Measurements from ENCODE around the gene TNFSF12. TPM values are rescaled to one million over a fixed set of nuclear protein-coding genes. Genes with fewer than 3 reads are reported as not detected.
"Not testable (repeated sequence)": the region's sequence is repeated elsewhere in the genome, so short reads cannot be mapped to it uniquely, and the experiment has no call there.

TNFSF12 gene
- total and polyA plus RNA-seq, 3 donors from 2014 or later, result 17.0 to 21.5 (median 20.6) TPM

- peaks cover 2% of the 10 kb centered on the region for H3K4me1 ChIP-seq
- H3K27me3 ChIP-seq, result no peaks in the 10 kb centered on the region
- TF ChIP-seq CTCF (IDR thresholded peaks at IDR 0.05) (no peak), POLR2A (IDR thresholded peaks at IDR 0.05) (no peak)
- 88 to 92% methylated on average over 5 of the region's 5 CpGs for WGBS, 2 donors
- H3K36me3 ChIP-seq (ENCODE audit: low read depth, missing control alignments), result no peaks in the 10 kb centered on the region
- H3K27ac ChIP-seq, result no peak overlapping the region
- DNase-seq, result no peak
- no peak overlapping the region for H3K4me3 ChIP-seq
- no peaks in the 10 kb centered on the region for H3K9me3 ChIP-seq
- intact Hi-C loops (cut with DNase I; ENCODE audit: low total_unique reads), result no loop called here
Observed at GRCh38 chr17:7591596-7591995, 42.7 kb downstream of the TNFSF12 start.

GRCh38 chr17:7592422-7593021 lies 43.7 kb downstream of the TNFSF12 start:
- no peak overlapping the region for H3K4me3 ChIP-seq
- WGBS, 2 donors, result 93 to 95% methylated on average over 23 of the region's 23 CpGs
- intact Hi-C loops (cut with DNase I; ENCODE audit: low total_unique reads), result no loop called here

GRCh38 chr17:7593296-7593695 lies 44.4 kb downstream of the TNFSF12 start:
- intact Hi-C loops (cut with DNase I; ENCODE audit: low total_unique reads), result no loop called here
- H3K27me3 ChIP-seq, result no peaks in the 10 kb centered on the region
- TF ChIP-seq POLR2A (IDR thresholded peaks at IDR 0.05), result no peak
- TF ChIP-seq CTCF (IDR thresholded peaks at IDR 0.05), result no peak
- no peak overlapping the region for H3K4me3 ChIP-seq
- H3K4me1 ChIP-seq, result peaks cover 2% of the 10 kb centered on the region
- H3K27ac ChIP-seq, result no peak overlapping the region
- WGBS, 2 donors, result 85 to 86% methylated on average over 12 of the region's 12 CpGs
- H3K9me3 ChIP-seq, result no peaks in the 10 kb centered on the region
- H3K36me3 ChIP-seq (ENCODE audit: low read depth, missing control alignments), result no peaks in the 10 kb centered on the region
- DNase-seq, result no peak

More at GRCh38 chr17:7592422-7593021, 43.7 kb downstream of the TNFSF12 start:
- Histone ChIP-seq H3K4me1 (peaks cover 2% of the 10 kb centered on the region), H3K27ac (no peak overlapping the region), H3K9me3 (no peaks in the 10 kb centered on the region), H3K36me3 (ENCODE audit: low read depth, missing control alignments) (no peaks in the 10 kb centered on the region), H3K27me3 (no peaks in the 10 kb centered on the region)
- no peak for DNase-seq
- no peak for TF ChIP-seq POLR2A (IDR thresholded peaks at IDR 0.05)
- no peak for TF ChIP-seq CTCF (IDR thresholded peaks at IDR 0.05)

GRCh38 chr17:7597561-7597960 lies 48.7 kb downstream of the TNFSF12 start:
- WGBS, 2 donors, result 71 to 88% methylated on average over 5 of the region's 5 CpGs
- H3K9me3 ChIP-seq; H3K36me3 ChIP-seq (ENCODE audit: low read depth, missing control alignments); intact Hi-C loops (cut with DNase I; ENCODE audit: low total_unique reads); DNase-seq; H3K4me1 ChIP-seq; H3K4me3 ChIP-seq; H3K27ac ChIP-seq; H3K27me3 ChIP-seq: not testable (repeated sequence)

- Histone ChIP-seq H3K4me3 (no peak overlapping the region), H3K9me3 (no peaks in the 10 kb centered on the region), H3K27ac (no peak overlapping the region), H3K4me1 (no peaks in the 10 kb centered on the region), H3K27me3 (no peaks in the 10 kb centered on the region), H3K36me3 (ENCODE audit: low read depth, missing control alignments) (no peaks in the 10 kb centered on the region)
- no peak for DNase-seq
- WGBS, 2 donors, result 74 to 80% methylated on average over 4 of the region's 4 CpGs
- intact Hi-C loops (cut with DNase I; ENCODE audit: low total_unique reads), result no loop called here
- TF ChIP-seq CTCF (IDR thresholded peaks at IDR 0.05) (no peak), POLR2A (IDR thresholded peaks at IDR 0.05) (no peak)
Observed at GRCh38 chr17:7606280-7606679, 57.4 kb downstream of the TNFSF12 start.

Small RNA genes within 50 kb of the gene (small RNA-seq; reads per million reads assigned to genes)
- gene CD68, result 0 reads per million in 2 donors
- gene RF00019, result 0 reads per million in 2 donors
- gene SNORA48, result 0 reads per million in 2 donors
- 0 reads per million in 2 donors for gene SNORD10

Other genes starting within 250 kb of the TNFSF12 start
Only the 30 nearest of the 32 such genes appear.
- gene NEURL4, start 219.7 kb upstream of the TNFSF12 start, total RNA-seq, result 10 to 100 TPM; 34.5 to 50.6 TPM
- gene NEURL4, start 219.7 kb upstream of the TNFSF12 start, polyA plus RNA-seq (ENCODE audit: insufficient read depth, low read depth, low replicate concordance), result 38.3 TPM
- 100 to 1,000 TPM in 1 of 2 donors, 10 to 100 TPM in 1; 12.6 to 140 TPM for gene ACAP1, start 212.5 kb upstream of the TNFSF12 start, total RNA-seq
- gene ACAP1, start 212.5 kb upstream of the TNFSF12 start, polyA plus RNA-seq (ENCODE audit: insufficient read depth, low read depth, low replicate concordance), result 95.2 TPM
- 1 to 10 TPM; 4.8 to 5.0 TPM for gene KCTD11, start 196.9 kb upstream of the TNFSF12 start, total RNA-seq
- gene KCTD11, start 196.9 kb upstream of the TNFSF12 start, polyA plus RNA-seq (ENCODE audit: insufficient read depth, low read depth, low replicate concordance), result 6.8 TPM
- gene TMEM95, start 193.9 kb upstream of the TNFSF12 start, total RNA-seq, result 1 to 10 TPM; 2.8 to 6.6 TPM
- gene TMEM95, start 193.9 kb upstream of the TNFSF12 start, polyA plus RNA-seq (ENCODE audit: insufficient read depth, low read depth, low replicate concordance), result 9.9 TPM
- 1 to 10 TPM; 3.7 to 6.8 TPM for gene TNK1, start 168.0 kb upstream of the TNFSF12 start, total RNA-seq
- gene TNK1, start 168.0 kb upstream of the TNFSF12 start, polyA plus RNA-seq (ENCODE audit: insufficient read depth, low read depth, low replicate concordance), result 4.0 TPM
- 10 to 100 TPM; 13.6 to 19.4 TPM for gene PLSCR3, start 154.5 kb upstream of the TNFSF12 start, total RNA-seq
- gene PLSCR3, start 154.5 kb upstream of the TNFSF12 start, polyA plus RNA-seq (ENCODE audit: insufficient read depth, low read depth, low replicate concordance), result 14.2 TPM
- gene TMEM256, start 145.0 kb upstream of the TNFSF12 start, total RNA-seq, result 10 to 100 TPM; 18.7 to 33.3 TPM
- 27.3 TPM for gene TMEM256, start 145.0 kb upstream of the TNFSF12 start, polyA plus RNA-seq (ENCODE audit: insufficient read depth, low read depth, low replicate concordance)
- 10 to 100 TPM in 1 of 2 donors, 1 to 10 TPM in 1; 9.9 to 10.7 TPM for gene NLGN2, start 141.2 kb upstream of the TNFSF12 start, total RNA-seq
- gene NLGN2, start 141.2 kb upstream of the TNFSF12 start, polyA plus RNA-seq (ENCODE audit: insufficient read depth, low read depth, low replicate concordance), result 8.4 TPM
- 10 to 100 TPM in 1 of 2 donors, 1 to 10 TPM in 1; 8.5 to 18.7 TPM for gene SPEM1, start 128.7 kb upstream of the TNFSF12 start, total RNA-seq
- 67.7 TPM for gene SPEM1, start 128.7 kb upstream of the TNFSF12 start, polyA plus RNA-seq (ENCODE audit: insufficient read depth, low read depth, low replicate concordance)
- 100 to 1,000 TPM in 1 of 2 donors, 10 to 100 TPM in 1; 41.4 to 202 TPM for gene SPEM2, start 123.4 kb upstream of the TNFSF12 start, total RNA-seq
- 111 TPM for gene SPEM2, start 123.4 kb upstream of the TNFSF12 start, polyA plus RNA-seq (ENCODE audit: insufficient read depth, low read depth, low replicate concordance)
- 10 to 100 TPM in 1 of 2 donors, 1 to 10 TPM in 1; 5.7 to 18.8 TPM for gene SPEM3, start 120.2 kb upstream of the TNFSF12 start, total RNA-seq
- 63.0 TPM for gene SPEM3, start 120.2 kb upstream of the TNFSF12 start, polyA plus RNA-seq (ENCODE audit: insufficient read depth, low read depth, low replicate concordance)
- gene TMEM102, start 113.6 kb upstream of the TNFSF12 start, total RNA-seq, result 10 to 100 TPM in 1 of 2 donors, 1 to 10 TPM in 1; 7.9 to 11.7 TPM
- 6.5 TPM for gene TMEM102, start 113.6 kb upstream of the TNFSF12 start, polyA plus RNA-seq (ENCODE audit: insufficient read depth, low read depth, low replicate concordance)
- 1 to 10 TPM; 3.2 to 4.2 TPM for gene FGF11, start 109.5 kb upstream of the TNFSF12 start, total RNA-seq
- 4.6 TPM for gene FGF11, start 109.5 kb upstream of the TNFSF12 start, polyA plus RNA-seq (ENCODE audit: insufficient read depth, low read depth, low replicate concordance)
- gene CHRNB1, start 104.0 kb upstream of the TNFSF12 start, total RNA-seq, result 1 to 10 TPM; 6.2 to 7.4 TPM
- 6.9 TPM for gene CHRNB1, start 104.0 kb upstream of the TNFSF12 start, polyA plus RNA-seq (ENCODE audit: insufficient read depth, low read depth, low replicate concordance)
- gene ZBTB4, start 69.4 kb upstream of the TNFSF12 start, total RNA-seq, result 10 to 100 TPM; 34.0 to 43.4 TPM
- 39.5 TPM for gene ZBTB4, start 69.4 kb upstream of the TNFSF12 start, polyA plus RNA-seq (ENCODE audit: insufficient read depth, low read depth, low replicate concordance)
- gene SLC35G6, start 67.6 kb upstream of the TNFSF12 start, total RNA-seq, result 1 to 10 TPM; 1.8 to 3.9 TPM
- gene SLC35G6, start 67.6 kb upstream of the TNFSF12 start, polyA plus RNA-seq (ENCODE audit: insufficient read depth, low read depth, low replicate concordance), result 3.9 TPM
- gene POLR2A, start 64.7 kb upstream of the TNFSF12 start, total RNA-seq, result 100 to 1,000 TPM; 359 to 391 TPM
- gene POLR2A, start 64.7 kb upstream of the TNFSF12 start, polyA plus RNA-seq (ENCODE audit: insufficient read depth, low read depth, low replicate concordance), result 175 TPM
- 1 to 10 TPM; 1.2 to 5.1 TPM for gene TNFSF13, start 9.7 kb downstream of the TNFSF12 start, total RNA-seq
- 11.5 TPM for gene TNFSF13, start 9.7 kb downstream of the TNFSF12 start, polyA plus RNA-seq (ENCODE audit: insufficient read depth, low read depth, low replicate concordance)
- 10 to 100 TPM; 77.4 to 83.5 TPM for gene SENP3, start 12.9 kb downstream of the TNFSF12 start, total RNA-seq
- gene SENP3, start 12.9 kb downstream of the TNFSF12 start, polyA plus RNA-seq (ENCODE audit: insufficient read depth, low read depth, low replicate concordance), result 108 TPM
- 1 to 10 TPM; 2.0 to 6.4 TPM for gene CD68, start 30.6 kb downstream of the TNFSF12 start, total RNA-seq
- gene CD68, start 30.6 kb downstream of the TNFSF12 start, polyA plus RNA-seq (ENCODE audit: insufficient read depth, low read depth, low replicate concordance), result 54.8 TPM
- gene MPDU1, start 34.8 kb downstream of the TNFSF12 start, total RNA-seq, result 10 to 100 TPM; 55.7 to 88.7 TPM
- gene MPDU1, start 34.8 kb downstream of the TNFSF12 start, polyA plus RNA-seq (ENCODE audit: insufficient read depth, low read depth, low replicate concordance), result 60.9 TPM
- gene SOX15, start 41.0 kb downstream of the TNFSF12 start, total RNA-seq, result 1 to 10 TPM; 2.8 to 4.0 TPM
- gene SOX15, start 41.0 kb downstream of the TNFSF12 start, polyA plus RNA-seq (ENCODE audit: insufficient read depth, low read depth, low replicate concordance), result 2.6 TPM
- gene FXR2, start 65.8 kb downstream of the TNFSF12 start, total RNA-seq, result 10 to 100 TPM; 53.8 to 60.3 TPM
- 76.0 TPM for gene FXR2, start 65.8 kb downstream of the TNFSF12 start, polyA plus RNA-seq (ENCODE audit: insufficient read depth, low read depth, low replicate concordance)
- gene SAT2, start 78.8 kb downstream of the TNFSF12 start, total RNA-seq, result 100 to 1,000 TPM; 108 to 112 TPM
- 128 TPM for gene SAT2, start 78.8 kb downstream of the TNFSF12 start, polyA plus RNA-seq (ENCODE audit: insufficient read depth, low read depth, low replicate concordance)
- gene SHBG, start 81.1 kb downstream of the TNFSF12 start, total RNA-seq, result 1 to 10 TPM; 3.2 to 6.1 TPM
- gene SHBG, start 81.1 kb downstream of the TNFSF12 start, polyA plus RNA-seq (ENCODE audit: insufficient read depth, low read depth, low replicate concordance), result 17.8 TPM
- gene ATP1B2, start 101.9 kb downstream of the TNFSF12 start, total RNA-seq, result 10 to 100 TPM in 1 of 2 donors, 1 to 10 TPM in 1; 6.1 to 11.6 TPM
- gene ATP1B2, start 101.9 kb downstream of the TNFSF12 start, polyA plus RNA-seq (ENCODE audit: insufficient read depth, low read depth, low replicate concordance), result 10.1 TPM
- 10 to 100 TPM; 45.0 to 47.1 TPM for gene TP53, start 138.4 kb downstream of the TNFSF12 start, total RNA-seq
- gene TP53, start 138.4 kb downstream of the TNFSF12 start, polyA plus RNA-seq (ENCODE audit: insufficient read depth, low read depth, low replicate concordance), result 32.1 TPM
- gene WRAP53, start 139.4 kb downstream of the TNFSF12 start, total RNA-seq, result 10 to 100 TPM; 10.5 to 11.3 TPM
- gene WRAP53, start 139.4 kb downstream of the TNFSF12 start, polyA plus RNA-seq (ENCODE audit: insufficient read depth, low read depth, low replicate concordance), result 12.0 TPM
- 1 to 10 TPM in 1 of 2 donors, under 1 TPM in 1; 0.93 to 2.0 TPM for gene EFNB3, start 156.1 kb downstream of the TNFSF12 start, total RNA-seq
- 3.5 TPM for gene EFNB3, start 156.1 kb downstream of the TNFSF12 start, polyA plus RNA-seq (ENCODE audit: insufficient read depth, low read depth, low replicate concordance)
- gene DNAH2, start 168.7 kb downstream of the TNFSF12 start, total RNA-seq, result 10 to 100 TPM; 11.7 to 22.7 TPM
- gene DNAH2, start 168.7 kb downstream of the TNFSF12 start, polyA plus RNA-seq (ENCODE audit: insufficient read depth, low read depth, low replicate concordance), result 24.9 TPM

Measured in testis (tissue), 3 donors.